Parathyroid adenoma (tissue), 2 donors: ENCODE results near the gene FYB1.

Source experiments
- H2AFZ ChIP-seq: fragments of 300-600 bp; sonication (generic); one replicate; pipeline ENCODE4 v1.7.0; 2017; ENCODE audit warnings: antibody characterized with exemption, mild to moderate bottlenecking
- H3K27ac ChIP-seq: fragments of 300-600 bp; sonication (generic); one replicate; pipeline ENCODE4 v1.7.0; 2017
- H3K27me3 ChIP-seq: fragments of 300-600 bp; sonication (generic); one replicate; pipeline ENCODE4 v1.7.0; 2017; ENCODE audit warnings: low read length; ENCODE audit not compliant: control insufficient read depth, insufficient read depth
- H3K36me3 ChIP-seq: fragments of 300-600 bp; sonication (generic); one replicate; pipeline ENCODE4 v1.7.0; 2017; ENCODE audit warnings: low read length; ENCODE audit not compliant: control insufficient read depth, insufficient read depth
- H3K4me1 ChIP-seq: fragments of 300-600 bp; sonication (generic); one replicate; pipeline ENCODE4 v1.7.0; 2017; ENCODE audit warnings: control low read depth
- H3K4me2 ChIP-seq: fragments of 300-600 bp; sonication (generic); one replicate; pipeline ENCODE4 v1.7.0; 2017; ENCODE audit warnings: low read length
- H3K4me3 ChIP-seq: fragments of 300-600 bp; sonication (generic); one replicate; pipeline ENCODE4 v1.7.0; 2017; ENCODE audit warnings: low read depth, low read length
- H3K79me2 ChIP-seq: fragments of 300-600 bp; sonication (generic); one replicate; pipeline ENCODE4 v1.7.0; 2017; ENCODE audit warnings: control low read depth
- H3K9ac ChIP-seq: fragments of 300-600 bp; sonication (generic); one replicate; pipeline ENCODE4 v1.7.0; 2017; ENCODE audit warnings: mild to moderate bottlenecking
- H3K9me3 ChIP-seq: fragments of 300-600 bp; sonication (generic); one replicate; pipeline ENCODE4 v1.7.0; 2017; ENCODE audit warnings: low read length; ENCODE audit not compliant: control insufficient read depth
- TF ChIP-seq, protein P1 (sequence below): fragments of 300-600 bp; sonication (generic); IDR thresholded peaks from one replicate; pipeline ENCODE4 v1.7.0; 2017; ENCODE audit warnings: antibody characterized with exemption, mild to moderate bottlenecking
- donor health status: primary hyperparathyroidism.

FYB1 gene

DNA sequence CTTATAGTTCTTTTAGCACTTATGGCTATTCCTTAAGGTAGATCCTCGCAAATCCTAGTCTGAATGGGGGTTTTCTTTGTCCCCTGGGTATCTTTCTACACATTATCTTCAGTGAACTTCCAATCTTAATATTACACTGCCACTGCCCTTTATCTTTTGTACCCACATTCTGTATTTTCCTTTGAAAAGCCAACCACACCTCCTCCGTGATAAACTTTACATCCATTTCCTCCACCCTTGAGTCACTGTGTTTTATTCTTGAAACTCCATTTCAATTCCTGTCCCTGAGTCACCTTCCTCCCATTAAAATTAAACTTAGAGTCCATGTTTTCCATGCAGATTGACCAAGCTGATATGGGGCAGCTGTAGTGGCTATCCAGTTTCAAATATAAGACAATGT is 102.0 kb downstream of the FYB1 start:
- Histone ChIP-seq H3K4me2 (no peak overlapping the region), H3K27ac (no peak overlapping the region), H3K79me2 (no peaks in the 10 kb centered on the region), H3K27me3 (no peaks in the 10 kb centered on the region), H3K4me1 (no peaks in the 10 kb centered on the region), H3K36me3 (no peaks in the 10 kb centered on the region), H3K9ac (no peak overlapping the region), H3K9me3 (no peaks in the 10 kb centered on the region), H3K4me3 (no peak overlapping the region), H2AFZ (no peak overlapping the region)
- TF ChIP-seq, protein P1, sequence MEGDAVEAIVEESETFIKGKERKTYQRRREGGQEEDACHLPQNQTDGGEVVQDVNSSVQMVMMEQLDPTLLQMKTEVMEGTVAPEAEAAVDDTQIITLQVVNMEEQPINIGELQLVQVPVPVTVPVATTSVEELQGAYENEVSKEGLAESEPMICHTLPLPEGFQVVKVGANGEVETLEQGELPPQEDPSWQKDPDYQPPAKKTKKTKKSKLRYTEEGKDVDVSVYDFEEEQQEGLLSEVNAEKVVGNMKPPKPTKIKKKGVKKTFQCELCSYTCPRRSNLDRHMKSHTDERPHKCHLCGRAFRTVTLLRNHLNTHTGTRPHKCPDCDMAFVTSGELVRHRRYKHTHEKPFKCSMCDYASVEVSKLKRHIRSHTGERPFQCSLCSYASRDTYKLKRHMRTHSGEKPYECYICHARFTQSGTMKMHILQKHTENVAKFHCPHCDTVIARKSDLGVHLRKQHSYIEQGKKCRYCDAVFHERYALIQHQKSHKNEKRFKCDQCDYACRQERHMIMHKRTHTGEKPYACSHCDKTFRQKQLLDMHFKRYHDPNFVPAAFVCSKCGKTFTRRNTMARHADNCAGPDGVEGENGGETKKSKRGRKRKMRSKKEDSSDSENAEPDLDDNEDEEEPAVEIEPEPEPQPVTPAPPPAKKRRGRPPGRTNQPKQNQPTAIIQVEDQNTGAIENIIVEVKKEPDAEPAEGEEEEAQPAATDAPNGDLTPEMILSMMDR: no peak

DNA sequence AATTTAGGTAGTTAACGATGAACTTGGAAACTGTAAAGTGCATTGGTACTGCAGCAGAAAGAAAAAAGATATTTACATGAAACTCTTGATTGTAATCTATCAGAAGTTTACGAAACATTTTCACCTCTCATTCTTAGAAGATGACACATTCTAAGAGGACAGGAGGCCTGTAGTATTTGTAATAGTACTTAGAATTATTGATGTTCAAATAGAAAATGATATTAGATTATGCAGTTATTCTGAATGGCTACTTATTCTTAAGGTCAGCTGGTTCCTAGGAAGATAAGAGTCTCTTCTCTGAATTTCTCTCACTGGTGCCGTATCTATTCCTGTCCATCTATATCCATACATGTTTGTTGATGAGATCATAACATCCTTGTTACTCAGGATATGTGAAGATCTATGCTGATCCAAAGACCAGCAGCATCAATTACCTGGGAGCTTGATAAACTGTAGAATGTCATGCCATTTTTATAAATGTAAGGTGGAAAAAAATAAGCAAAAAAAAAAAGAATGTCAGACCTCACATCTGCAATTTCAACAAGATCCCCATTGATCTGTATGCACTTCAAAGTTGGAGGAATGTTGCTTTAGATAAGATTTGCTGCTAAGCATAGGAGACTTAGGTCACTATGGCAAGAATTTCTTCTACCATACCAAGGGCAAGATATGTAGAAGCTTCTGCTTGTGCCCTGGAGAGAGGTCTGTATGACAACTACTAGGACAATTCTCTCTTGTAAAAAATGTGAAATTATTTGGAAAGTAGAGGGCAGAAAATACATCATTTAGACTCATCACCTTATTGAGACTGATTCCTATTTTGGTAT is 102.8 kb downstream of the FYB1 start:
- no peak overlapping the region for H3K27ac ChIP-seq
- TF ChIP-seq, protein P1: no peak
- no peaks in the 10 kb centered on the region for H3K9me3 ChIP-seq
- H3K36me3 ChIP-seq: no peaks in the 10 kb centered on the region
- H3K4me3 ChIP-seq: no peak overlapping the region
- no peaks in the 10 kb centered on the region for H3K79me2 ChIP-seq
- H3K4me1 ChIP-seq: no peaks in the 10 kb centered on the region
- no peak overlapping the region for H3K9ac ChIP-seq
- H3K27me3 ChIP-seq: no peaks in the 10 kb centered on the region
- H3K4me2 ChIP-seq: no peak overlapping the region
- H2AFZ ChIP-seq: no peak overlapping the region

DNA sequence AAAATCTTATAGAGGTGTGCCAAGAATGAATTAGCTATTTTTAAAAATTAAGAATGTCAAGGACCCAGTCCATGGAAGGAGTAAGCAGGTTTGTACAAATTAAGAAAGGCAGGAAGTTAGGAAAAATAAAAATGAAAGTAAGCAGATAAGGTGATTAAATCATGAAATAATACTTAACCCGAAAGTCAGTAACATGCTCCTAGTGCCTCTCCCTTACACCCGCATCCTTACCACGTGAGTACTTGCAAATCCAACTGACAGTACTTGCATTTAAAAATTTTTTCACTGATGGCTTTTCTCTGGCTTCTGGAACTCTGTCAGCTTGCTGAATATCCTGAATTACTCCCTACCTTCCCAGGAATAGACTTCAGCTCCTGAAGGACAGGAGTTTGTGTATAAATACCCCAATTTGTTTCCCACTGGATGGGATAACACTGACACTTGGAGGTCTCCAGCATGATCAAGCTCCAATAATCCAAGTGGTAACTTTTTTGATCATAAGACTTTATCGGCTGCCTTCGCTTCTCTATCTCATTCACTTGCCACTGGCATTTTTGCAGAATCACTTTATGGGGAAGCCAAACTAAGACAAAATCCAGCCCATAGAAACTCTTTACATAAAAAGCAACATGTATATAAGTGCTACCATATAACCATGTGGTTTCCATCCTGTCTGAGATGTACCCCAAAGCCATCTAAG is 103.6 kb downstream of the FYB1 start:
- Histone ChIP-seq H3K9me3 (no peaks in the 10 kb centered on the region), H3K27me3 (no peaks in the 10 kb centered on the region), H3K4me3 (no peak overlapping the region), H3K4me1 (no peaks in the 10 kb centered on the region), H3K27ac (no peak overlapping the region), H2AFZ (no peak overlapping the region), H3K79me2 (no peaks in the 10 kb centered on the region), H3K4me2 (no peak overlapping the region), H3K9ac (no peak overlapping the region), H3K36me3 (no peaks in the 10 kb centered on the region)
- TF ChIP-seq, protein P1: no peak

DNA sequence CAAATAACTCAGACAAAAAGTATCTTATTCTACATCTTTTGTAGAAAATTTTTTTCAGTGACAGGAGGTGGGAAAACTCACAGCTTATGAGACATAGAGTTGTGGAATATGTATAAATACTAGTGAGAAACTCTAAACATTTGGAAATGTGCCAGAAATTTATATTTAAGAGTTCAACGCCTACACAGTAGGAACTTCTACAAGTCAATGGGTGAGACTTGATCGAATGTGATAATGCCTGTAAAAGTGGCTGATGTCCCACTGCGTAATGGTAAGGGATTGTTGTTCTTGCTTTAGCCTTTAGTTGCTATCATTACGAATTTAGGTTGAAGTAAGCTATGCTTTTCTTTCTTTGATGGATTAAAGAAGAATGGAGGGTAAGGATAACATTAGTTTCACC is 105.2 kb downstream of the FYB1 start:
- TF ChIP-seq, protein P1: no peak
- H3K9ac ChIP-seq: no peak overlapping the region

More for the DNA sequence above, 105.2 kb downstream of the FYB1 start:
- H3K36me3 ChIP-seq: no peaks in the 10 kb centered on the region
- H3K9me3 ChIP-seq: no peaks in the 10 kb centered on the region
- no peaks in the 10 kb centered on the region for H3K27me3 ChIP-seq
- no peaks in the 10 kb centered on the region for H3K79me2 ChIP-seq
- no peak overlapping the region for H3K4me2 ChIP-seq
- H3K4me3 ChIP-seq: no peak overlapping the region
- H2AFZ ChIP-seq: no peak overlapping the region
- H3K4me1 ChIP-seq: no peaks in the 10 kb centered on the region
- no peak overlapping the region for H3K27ac ChIP-seq
